Activated T-helper 1 cell treated with Interleukin-2 at 50 U/mL for 16 hours (primary cell): ENCODE measurements around the gene TSPAN16.

ENCODE experiments used
- DNase-seq: peaks from one replicate; pipeline ENCODE4 v3.0.0-alpha.2; 2020; ENCODE audit warnings: low read depth

The TSPAN16 gene, protein sequence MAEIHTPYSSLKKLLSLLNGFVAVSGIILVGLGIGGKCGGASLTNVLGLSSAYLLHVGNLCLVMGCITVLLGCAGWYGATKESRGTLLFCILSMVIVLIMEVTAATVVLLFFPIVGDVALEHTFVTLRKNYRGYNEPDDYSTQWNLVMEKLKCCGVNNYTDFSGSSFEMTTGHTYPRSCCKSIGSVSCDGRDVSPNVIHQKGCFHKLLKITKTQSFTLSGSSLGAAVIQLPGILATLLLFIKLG

DNA sequence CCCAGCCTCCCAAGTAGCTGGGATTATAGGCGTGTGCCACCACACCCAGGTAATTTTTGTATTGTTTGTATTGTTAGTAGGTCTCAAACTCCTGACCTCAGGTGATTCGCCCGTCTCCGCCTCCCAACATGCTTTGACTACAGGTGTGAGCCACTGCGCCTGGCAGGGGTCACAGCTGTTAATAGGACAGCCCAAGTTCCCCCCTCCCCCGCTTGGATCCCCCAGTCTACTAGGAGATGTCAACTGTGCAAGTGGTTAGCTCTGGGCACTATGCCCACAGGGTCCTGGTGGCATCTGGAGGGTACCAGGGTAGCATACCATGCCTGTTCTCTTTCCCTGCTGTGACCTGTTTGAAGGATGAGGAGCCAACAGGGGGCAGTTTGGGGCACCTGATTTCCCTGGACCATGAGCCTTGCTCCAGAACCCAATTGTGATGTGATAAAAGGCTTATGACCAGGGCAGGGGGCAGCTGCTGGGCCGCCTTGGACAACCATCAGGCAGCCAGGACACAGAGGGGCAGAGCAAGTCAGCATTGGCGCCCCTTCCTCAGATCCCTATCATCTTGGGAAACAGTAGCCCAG lies at the start of gene TSPAN16:
Gene TSPAN16 (plus strand): TSS at position 496 of the 581 bp plus-strand sequence. CDS start 138 bp downstream, outside the sequence.
- no peak for DNase-seq

DNA sequence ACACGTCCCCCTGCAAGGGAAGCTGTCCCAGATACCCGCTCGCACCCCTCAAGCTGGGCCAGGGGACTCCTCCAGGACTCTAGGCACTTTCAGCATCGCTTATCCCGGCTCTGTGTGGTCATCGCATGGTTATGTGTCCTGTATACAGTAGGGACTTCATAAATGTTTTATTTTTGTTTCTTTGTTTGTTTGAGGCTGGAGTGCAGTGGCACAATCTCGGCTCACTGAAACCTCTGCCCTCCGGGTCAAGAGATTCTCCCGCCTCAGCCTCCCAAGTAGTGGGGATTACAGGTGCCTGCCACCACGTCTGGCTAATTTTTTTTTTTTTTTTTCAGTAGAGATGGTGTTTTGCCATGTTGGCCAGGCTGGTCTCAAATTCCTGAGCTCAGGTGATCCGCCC lies 49.0 kb upstream of the TSPAN16 start:
- no peak for DNase-seq

DNA sequence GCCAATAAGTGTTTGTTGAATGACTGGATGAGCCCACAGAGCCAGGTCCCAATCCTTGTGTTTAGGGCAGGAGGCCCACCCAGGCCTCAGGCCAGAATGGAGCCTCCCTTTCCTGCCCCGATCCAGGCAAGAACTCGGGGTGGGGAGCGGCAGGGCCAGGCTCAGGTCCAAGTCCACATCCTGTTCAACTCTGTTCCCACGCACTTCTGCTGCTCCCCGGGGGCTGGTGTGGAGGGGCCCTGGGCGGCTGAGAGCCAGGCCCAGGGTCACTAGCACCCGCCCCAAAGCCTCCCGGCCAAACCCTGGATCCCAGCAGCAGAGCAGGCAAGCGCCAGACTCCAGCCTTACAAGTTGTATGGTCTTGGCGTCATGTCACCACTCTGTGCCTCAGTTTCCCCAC lies 48.6 kb upstream of the TSPAN16 start:
- DNase-seq = no peak

DNA sequence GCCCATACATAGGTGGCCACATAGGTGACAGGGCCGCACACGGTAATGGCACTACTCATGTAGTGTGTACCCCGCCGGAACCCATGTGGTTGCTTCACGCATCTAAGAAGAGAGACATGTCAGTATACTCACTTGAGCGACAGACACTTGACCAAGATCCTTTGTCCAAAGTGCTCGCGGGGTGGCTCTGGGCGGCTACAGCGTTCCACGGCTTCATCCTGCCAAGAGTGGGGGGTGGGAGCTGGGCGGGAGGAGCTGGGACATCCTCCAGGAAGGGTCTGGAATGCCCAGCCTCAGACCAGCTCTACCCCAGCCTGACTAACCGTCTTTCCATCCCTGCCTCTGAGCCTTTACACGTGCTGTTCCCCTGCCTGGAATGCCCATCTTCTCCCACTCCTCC lies 48.0 kb upstream of the TSPAN16 start:
- no peak for DNase-seq

DNA sequence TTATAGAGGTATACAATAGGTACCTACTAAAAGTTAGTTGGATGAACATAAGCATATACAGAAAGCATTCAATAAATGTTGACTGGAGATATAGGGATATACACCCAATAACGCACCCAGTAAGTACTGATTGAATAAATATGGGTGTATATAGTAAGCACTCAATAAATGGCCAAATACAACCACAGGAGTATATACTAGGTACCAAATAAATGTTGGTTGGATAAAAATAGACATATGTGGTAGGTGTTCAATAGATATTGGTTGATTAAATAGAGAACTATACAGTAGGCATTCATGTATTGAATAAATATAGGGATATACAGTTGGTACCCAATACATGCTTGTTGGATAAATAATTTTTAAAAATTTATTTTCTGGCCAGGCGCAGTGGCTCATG lies 47.1 kb upstream of the TSPAN16 start:
- DNase-seq = no peak

DNA sequence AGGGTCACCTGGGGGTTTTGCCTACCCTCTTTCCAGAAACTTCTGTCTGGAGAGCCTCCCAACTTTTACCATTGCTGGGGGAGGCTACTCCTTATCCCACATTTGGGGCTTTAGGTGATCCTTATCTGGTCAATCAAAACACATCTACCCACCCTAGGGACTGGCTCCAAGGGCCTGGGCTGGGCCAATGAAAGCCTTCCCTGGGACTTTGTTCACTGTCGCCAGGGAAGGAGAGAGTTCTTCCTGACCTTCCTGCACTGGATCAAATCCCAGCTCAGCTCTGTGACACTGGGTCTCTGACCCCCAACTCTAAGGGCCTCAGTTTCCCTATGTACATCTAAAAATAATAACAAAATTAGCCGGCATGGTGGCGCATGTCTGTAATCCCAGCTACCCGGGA lies 44.7 kb upstream of the TSPAN16 start:
- no peak for DNase-seq

DNA sequence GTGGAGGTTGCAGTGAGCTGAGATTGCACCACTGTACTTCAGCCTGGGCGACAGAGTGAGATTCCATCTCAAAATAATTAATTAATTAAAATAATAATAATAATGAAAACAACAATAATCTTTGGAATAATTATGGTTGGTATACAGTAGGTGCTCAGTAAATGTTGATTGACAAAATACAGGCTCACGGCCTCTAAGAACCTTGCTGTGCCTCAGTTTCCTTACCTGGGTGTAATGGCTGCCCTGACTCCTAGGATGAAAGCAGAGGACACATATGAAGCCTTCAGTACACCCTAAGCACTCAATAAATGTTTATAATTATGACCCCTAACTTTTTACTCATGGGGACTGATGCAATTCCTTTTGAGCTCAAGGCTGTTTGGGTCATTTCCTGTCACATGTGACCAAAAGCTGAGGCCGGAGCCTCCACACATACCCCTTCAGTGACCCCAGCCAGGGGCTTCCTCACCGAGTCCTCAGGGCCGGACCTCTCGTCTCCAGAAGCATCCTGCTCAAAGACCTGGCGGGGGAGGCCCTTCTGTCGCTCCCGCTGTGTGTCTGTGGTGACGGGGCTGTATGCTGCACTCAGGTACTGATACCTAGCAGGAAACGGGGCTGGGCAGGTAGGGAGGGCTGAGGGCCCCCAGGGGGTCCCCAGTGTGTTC lies 44.2 kb upstream of the TSPAN16 start:
- DNase-seq = no peak

DNA sequence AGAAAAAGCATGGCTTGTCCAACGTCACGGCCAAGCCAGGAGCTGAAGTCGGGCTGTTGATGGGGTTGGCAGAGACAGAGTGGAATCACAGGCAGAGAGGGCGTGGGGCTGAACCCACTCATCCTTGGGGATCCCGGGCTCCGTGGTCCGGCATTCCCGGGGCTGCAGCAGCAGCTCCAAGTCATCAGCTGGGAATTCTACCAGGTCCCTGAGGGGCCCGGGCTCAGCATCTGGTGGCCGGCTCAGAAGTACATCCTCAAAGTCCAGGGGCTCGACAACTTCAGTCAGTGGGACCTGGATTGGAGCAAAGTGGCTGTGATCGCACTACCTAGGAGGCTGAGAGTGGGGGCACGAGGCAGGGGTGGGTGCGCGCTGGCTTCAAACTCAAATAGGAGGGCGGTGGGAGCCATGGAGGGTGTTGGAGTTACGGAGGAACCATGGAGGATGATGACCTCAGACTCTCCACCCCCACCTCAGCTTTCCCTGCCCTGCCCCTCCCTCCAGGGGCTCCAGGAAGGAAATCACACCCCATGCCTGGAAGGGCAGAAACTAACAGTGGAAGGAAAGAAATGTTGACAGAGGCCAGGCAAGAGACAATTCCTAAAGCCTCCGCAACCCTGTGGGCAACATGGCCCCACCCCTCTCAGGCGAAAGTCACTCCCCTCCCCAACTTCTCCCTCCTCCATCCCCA lies 43.1 kb upstream of the TSPAN16 start:
- DNase-seq = no peak

DNA sequence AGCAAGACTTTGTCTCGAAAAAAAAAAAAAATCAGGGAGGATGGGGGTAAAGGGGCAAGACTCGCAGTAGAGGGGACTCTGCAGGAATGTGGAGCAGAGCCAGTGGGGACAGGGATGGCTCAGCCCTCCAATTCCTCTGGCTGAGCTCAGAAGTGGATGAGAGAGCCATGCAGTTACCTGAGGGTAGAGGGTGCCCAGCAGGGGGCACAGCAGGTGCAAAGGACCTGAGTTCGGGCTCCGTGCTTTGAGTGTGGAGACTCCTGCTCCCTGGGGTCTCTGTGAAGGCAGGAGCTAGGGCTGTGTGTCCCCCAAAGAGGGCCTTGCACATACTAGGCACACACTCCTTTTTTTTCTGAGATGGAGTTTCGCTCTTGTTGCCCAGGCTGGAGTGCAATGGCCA lies 41.3 kb upstream of the TSPAN16 start:
- no peak for DNase-seq

DNA sequence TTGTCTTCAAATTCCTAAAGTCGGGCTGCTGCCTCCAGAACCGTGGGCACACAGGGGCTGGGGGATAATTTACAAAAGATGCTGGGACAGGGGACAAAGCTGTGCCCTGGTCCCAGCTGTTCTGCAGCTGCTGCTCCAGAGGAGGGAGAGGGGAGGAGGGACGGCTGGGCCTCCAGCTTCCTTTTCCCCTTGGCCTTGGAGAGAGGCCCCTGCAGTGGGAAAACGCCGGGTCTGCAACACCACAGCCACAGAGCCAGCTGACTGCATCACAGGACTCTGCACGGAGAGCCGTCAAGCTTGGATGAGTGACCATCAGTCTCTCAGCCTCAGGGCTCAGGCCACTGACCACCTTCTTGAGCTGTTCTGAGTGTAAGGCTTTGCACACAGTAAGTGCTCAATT lies 39.8 kb upstream of the TSPAN16 start:
- DNase-seq = no peak

DNA sequence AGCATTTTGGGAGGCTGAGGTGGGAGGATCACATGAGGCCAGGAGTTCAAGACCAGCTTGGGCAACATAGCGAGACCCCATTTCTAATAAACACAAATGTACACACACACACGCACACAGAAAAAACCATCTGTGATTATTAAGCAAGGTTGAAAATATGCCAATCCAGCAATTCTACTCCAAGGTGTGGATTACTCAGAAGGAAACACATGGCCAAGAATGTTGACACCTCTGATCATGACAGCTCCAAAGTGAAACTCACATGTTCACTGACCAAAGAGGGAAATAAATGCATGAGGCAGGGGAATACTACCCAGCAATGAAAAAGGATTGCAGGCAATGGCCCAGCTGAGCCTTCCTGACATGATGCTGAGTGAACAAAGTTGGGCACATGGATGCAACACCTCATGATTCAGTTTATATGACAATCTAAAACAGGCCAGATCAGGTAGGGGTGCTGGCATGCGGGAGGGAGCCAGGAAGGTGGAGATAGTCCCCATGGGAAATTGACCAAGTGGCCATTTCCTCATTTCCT lies 38.0 kb upstream of the TSPAN16 start:
- no peak for DNase-seq

DNA sequence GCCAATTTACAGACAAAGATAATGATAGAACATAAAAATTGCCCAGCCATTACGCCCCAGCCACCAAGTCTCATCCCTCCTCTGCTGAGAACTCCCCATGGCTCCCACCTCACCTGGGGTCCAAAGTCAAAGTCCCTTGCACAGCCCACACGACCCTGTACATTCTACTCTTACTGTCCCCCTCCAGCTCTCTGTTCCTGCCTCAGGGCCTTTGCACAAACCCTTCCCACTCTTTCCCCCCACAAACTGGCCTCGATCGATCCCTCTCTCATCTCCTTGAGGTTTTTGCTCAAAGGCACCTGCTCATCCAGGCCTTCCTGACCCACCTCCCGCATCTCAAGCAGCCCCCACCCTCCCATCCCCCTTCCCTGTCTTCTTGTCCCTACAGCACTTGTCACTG lies 35.0 kb upstream of the TSPAN16 start:
- DNase-seq = no peak

DNA sequence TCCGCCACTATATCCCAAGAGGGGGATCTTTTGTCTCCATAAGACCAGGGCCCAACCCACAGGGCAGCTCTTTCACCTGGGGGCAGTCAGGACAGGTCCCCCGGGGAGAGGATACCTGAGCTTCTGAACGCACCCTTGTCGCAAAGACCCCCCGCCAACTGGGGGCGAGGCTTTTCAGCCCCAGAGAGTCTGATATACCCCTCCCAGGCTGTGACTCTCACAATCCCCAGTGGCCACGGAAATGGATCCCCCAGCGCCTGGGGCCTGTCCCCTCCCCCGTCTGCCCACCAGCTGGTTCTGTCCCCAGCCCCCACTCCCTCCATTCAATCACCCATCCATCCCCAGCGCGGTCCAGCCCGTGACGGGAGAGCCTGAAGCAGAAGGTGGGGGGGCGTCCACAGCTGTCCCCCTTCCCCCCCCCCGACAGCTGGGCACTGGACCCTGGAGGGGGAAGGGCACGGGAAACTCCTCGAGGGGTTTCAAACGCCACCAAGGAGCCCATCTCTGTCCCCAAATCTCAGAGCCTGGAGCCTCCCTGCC lies 34.5 kb upstream of the TSPAN16 start:
- no peak for DNase-seq

DNA sequence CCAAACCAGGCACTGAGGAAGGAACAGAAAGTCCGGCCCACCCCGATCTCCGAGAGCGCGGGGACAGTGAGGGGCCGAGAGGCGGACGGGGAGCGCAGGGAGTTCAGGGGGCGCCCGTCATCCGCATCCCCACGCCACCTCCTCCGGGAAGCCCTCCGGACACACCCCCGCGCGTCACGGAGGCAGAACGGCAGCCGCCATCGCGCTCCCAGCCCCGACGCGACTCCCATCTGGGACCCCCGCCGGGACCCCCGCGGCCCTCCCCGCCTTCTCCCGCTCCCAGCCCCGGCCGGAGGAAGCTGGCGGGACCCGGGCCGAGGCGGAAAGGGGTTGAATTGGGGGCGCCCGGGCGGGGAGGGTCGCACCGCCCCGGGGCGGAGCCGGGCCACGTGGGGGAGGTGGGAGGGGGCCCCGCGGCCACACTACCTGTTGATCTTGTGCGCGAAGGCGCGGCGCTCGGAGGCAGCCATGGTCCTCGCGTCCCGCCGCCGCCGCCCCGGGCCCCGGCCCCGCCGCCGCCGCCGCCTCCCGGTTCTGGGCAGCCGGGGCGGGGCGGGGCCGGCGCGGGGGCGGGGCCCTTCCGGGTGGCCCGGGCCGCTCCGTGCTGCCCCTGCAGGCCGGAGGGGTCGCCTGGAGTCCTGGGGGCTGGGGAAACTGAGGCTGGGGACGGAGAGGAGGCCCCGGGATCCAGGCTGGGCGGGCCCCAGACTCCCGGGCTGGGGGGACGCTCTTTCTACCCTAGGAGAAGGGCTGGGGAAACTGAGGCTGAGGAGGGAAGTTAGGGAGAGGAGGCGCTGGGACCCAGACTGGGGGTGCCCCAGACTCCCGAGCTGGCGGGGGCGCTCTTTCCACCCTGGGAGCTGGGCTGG lies 33.8 kb upstream of the TSPAN16 start, which contains the start of gene DOCK6:
Gene DOCK6 (minus strand): TSS at position 554 of the 869 bp plus-strand sequence. CDS start 84 bp downstream, at position 470.
- DNase-seq = no peak

DNA sequence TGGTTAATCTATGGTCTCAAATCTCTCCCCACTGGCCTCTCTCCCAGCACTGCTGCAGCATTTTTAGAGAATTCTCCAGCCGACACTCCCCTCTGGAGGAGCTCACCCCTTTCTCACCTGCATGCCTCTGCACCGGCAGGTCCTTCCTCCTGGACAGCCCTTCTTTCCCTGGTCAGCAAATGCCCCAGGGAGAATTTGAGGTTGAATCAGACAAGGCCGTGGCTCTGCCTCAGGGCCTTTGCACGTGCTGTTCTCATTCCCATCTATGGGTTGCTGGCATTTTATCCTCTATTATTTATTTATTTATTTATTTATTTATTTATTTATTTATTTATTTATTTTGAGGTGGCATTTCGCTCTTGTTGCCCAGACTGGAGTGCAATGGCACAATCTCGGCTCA lies 32.2 kb upstream of the TSPAN16 start:
- no peak for DNase-seq

DNA sequence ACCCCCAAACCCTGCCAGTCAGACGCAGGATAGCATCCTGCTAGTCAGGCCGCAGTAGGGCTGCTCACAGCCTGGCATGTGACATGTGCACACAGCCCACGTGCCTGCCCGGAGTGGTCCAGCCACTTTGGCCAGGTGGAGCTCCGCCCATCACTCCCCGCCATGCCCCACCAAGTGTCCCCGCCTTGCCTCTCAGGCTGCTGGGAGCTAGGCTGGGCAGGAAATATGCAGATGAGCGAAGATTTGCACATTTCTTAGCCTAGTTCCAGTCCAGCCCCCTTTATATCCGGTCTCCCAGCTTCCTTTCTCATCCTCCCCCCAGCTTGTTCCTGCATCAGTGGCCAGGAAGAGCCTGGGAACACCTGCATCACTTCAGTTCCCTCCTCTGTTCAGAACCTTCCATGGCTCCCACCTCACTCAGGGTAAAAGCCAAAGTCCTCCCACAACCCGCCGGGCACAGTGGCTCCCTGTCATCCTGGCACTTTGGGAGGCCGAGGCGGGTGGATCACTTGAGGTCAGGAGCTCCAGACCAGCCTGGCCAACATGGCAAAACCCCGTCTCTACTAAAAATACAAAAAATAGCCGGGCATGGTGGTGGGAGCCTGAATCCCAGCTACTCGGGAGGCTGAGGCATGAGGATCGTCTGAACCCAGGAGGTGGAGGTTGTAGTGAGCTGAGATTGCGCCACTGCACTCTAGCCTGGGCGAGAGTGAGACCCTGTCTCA lies 31.3 kb upstream of the TSPAN16 start:
- DNase-seq = no peak

DNA sequence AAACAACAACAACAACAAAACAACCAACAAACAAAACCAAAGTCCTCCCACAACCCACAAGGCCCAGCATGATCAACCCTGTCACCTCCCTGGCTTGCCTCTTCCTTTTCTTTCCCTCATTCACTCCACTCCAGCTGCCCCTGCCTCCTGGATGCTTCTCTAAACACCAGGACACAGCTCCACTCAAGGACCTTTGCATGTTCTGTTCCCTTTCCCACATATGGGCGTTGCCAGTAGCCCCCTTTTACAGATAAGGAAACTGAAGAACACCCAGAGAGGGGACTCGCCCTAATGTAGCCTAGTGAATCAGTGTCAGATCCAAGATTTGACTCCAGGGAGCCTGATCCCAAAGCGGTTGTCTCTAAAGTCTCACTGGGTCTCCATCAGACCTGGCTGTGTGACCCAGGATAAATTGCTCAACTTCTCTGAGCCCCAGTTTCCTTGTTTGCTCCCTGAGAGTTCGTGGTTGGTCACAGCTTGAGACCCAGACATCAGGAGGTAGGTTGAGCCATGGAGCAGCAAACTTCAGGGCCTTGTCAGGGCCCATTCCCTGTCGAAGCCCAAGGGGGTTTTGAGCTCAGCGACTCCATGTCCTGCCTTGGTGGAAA lies 30.7 kb upstream of the TSPAN16 start:
- DNase-seq = no peak

DNA sequence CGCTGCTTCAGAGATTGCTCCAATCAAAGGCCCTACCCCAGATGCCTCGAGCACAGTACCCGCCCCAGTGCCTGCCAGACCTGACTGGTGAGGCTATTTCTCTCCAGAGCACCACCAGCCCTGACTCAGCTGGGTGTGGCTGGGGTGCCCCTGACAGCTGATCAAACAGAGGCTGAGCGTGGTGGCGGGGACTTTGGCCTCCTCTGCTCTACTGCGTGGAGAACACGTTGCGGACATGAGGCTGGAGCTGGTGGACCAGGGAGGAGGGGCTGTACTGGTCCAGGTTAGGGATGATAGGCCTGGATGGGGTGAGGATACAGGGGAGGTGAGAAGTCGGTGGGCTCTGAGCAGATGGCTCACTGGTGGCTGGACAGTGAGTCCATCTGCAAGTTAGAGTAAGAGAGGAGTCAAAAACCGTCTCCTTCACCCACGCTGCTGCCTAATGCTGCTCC lies 30.1 kb upstream of the TSPAN16 start:
- no peak for DNase-seq

DNA sequence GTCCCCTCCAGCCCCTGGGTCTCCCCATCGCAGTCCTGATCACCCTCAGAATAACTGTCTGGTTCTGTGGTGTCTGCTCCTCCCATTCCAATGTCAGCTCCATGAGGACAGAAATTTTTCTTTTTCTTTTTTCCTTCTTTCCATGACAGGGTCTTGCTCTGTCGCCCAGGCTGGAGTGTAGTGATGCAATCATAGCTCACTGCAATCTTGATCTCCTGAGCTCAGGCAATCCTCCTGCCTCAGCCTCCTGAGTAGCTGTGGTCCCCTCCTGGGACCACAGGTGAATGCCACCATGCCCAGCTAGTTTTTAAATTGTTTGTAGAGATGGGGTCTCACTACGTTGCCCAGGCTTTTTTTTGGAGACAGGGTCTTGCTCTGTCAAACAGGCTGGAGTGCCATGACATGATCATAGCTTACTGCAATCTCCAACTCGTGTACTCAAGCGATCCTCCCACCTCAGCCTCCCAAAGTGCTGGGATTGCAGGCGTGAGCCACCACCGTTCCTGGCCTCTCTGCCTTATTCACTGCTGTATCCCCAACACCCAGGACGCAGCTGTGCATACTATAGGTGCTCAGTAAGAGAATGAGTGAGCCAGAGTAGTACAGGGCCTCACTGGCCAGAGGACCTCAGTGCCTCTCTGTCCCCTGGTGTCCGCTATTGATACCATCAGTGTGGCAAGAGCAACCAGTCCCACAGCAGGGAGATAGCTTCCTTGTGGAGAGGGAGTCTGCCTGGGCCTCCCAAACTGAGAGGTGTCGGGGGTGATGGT lies 28.5 kb upstream of the TSPAN16 start:
- DNase-seq = no peak
